ENCODE results near the gene CMAS. TPM values are rescaled to one million over a fixed set of nuclear protein-coding genes. Genes with fewer than 3 reads are reported as not detected.
"Not testable (repeated sequence)": the region's sequence is repeated elsewhere in the genome, so short reads cannot be mapped to it uniquely, and the experiment has no call there.

CMAS gene
- total RNA-seq, 1 experiment from 2014 or later: 41.5 TPM

DNA sequence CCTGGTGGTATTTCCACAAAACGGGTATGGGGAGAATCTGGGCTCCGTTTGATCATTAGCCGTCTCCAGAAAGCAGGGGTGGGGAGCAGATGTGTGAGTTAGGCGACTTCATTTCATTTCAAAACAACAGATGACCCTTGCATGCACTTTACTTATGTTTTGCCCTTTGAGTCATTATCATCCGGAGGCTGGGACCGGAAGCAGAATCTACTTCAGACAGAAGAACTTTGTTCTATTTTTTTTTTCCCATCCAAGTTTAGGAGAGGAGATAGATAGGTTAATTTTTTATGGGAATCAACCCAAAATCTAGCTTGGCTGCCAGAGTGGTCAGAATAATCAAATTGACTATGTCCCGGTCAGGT is 31.3 kb upstream of the CMAS start:
- intact Hi-C loops (cut with micrococcal nuclease): loop anchor here (10.0 kb wide), 1 partner anchor 770 kb away; no protein-coding TSS in a partner anchor
- ChIA-PET POLR2A (no interaction called here), CTCF (interaction anchor here (0.7 to 5.9 kb wide), 6 partner anchors 25 to 368 kb away, joined by 3 to 93 read pairs (median 3); no protein-coding TSS in a partner anchor)
- H3K27ac Mint-ChIP-seq (ENCODE audit: low read depth, unreplicated experiment): no peak overlapping the region
- H3K4me3 Mint-ChIP-seq (ENCODE audit: unreplicated experiment): no peak overlapping the region
- H3K27me3 Mint-ChIP-seq (ENCODE audit: insufficient read depth, unreplicated experiment): no peaks in the 10 kb centered on the region
- H3K36me3 Mint-ChIP-seq (ENCODE audit: insufficient read depth, unreplicated experiment): no peaks in the 10 kb centered on the region
- TF ChIP-seq, protein P1, sequence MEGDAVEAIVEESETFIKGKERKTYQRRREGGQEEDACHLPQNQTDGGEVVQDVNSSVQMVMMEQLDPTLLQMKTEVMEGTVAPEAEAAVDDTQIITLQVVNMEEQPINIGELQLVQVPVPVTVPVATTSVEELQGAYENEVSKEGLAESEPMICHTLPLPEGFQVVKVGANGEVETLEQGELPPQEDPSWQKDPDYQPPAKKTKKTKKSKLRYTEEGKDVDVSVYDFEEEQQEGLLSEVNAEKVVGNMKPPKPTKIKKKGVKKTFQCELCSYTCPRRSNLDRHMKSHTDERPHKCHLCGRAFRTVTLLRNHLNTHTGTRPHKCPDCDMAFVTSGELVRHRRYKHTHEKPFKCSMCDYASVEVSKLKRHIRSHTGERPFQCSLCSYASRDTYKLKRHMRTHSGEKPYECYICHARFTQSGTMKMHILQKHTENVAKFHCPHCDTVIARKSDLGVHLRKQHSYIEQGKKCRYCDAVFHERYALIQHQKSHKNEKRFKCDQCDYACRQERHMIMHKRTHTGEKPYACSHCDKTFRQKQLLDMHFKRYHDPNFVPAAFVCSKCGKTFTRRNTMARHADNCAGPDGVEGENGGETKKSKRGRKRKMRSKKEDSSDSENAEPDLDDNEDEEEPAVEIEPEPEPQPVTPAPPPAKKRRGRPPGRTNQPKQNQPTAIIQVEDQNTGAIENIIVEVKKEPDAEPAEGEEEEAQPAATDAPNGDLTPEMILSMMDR (IDR thresholded peaks at IDR 0.05; ENCODE audit: unreplicated experiment): no peak
- DNase-seq (ENCODE audit: unreplicated experiment): no peak
- no peaks in the 10 kb centered on the region for H3K4me1 Mint-ChIP-seq (ENCODE audit: insufficient read depth, unreplicated experiment)
- no peaks in the 10 kb centered on the region for H3K9me3 Mint-ChIP-seq (ENCODE audit: unreplicated experiment)
- BruUV-seq (replicated peaks): no TSS peak

DNA sequence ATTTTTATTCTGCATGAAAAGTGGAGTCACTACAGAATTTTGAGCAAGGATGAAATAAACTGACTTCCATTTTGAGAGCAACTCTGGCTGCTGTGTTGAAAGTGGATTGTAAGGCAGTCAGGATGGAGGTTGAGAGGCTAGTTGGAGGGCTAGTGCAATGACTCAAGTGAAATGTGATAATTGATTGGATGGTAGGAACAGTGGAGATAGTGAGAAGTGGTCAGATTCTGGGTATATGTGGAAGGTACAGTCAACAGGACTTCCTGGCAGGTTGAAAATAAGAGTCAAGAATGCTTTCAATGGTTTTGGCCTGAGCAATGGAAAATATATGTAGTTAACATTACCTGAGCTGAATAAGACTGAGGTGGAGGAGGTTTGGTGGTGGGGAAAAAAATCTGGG is 29.0 kb upstream of the CMAS start:
- POLR2A ChIA-PET: no interaction called here

DNA sequence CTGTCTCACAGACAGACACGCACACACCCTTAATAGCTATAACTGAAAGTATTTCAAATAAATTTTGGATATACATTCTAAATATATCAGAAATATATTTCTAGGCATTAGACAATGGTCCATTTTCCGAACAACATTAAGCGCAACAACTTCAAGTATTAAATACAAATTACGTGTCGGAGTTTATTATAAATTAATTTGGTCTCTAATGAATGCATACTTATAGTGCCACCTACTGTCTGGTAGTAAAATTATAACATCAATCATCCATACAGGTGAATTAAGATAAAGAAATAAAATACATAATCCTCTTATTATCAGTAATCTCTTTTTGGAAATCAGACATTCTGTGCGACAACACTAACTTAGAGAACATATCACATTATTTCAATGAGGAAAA is 27.2 kb upstream of the CMAS start:
- intact Hi-C loops (cut with micrococcal nuclease): loop anchor here (1.0 to 10.0 kb wide), 2 partner anchors 322 to 774 kb away; no protein-coding TSS in a partner anchor
- peak; percentile 34 for DNase-seq (ENCODE audit: unreplicated experiment)
- ChIA-PET CTCF (interaction anchor here (0.6 to 5.9 kb wide), 26 partner anchors 8 to 772 kb away, joined by 3 to 93 read pairs (median 4); partner anchors contain the start of gene LDHB), POLR2A (interaction anchor here (0.8 kb wide), 1 partner anchor 321 kb away, joined by 4 read pairs; no protein-coding TSS in a partner anchor)
- TF ChIP-seq, protein P1 (IDR thresholded peaks at IDR 0.05; ENCODE audit: unreplicated experiment): peak; percentile 43
- Mint-ChIP-seq H3K4me1 (ENCODE audit: insufficient read depth, unreplicated experiment) (no peaks in the 10 kb centered on the region), H3K9me3 (ENCODE audit: unreplicated experiment) (no peaks in the 10 kb centered on the region), H3K36me3 (ENCODE audit: insufficient read depth, unreplicated experiment) (no peaks in the 10 kb centered on the region), H3K27ac (ENCODE audit: low read depth, unreplicated experiment) (no peak overlapping the region), H3K27me3 (ENCODE audit: insufficient read depth, unreplicated experiment) (no peaks in the 10 kb centered on the region), H3K4me3 (ENCODE audit: unreplicated experiment) (no peak overlapping the region)
- no TSS peak for BruUV-seq (replicated peaks)

More for the DNA sequence above, 29.0 kb upstream of the CMAS start:
- no peak overlapping the region for H3K4me3 Mint-ChIP-seq (ENCODE audit: unreplicated experiment)
- no peaks in the 10 kb centered on the region for H3K9me3 Mint-ChIP-seq (ENCODE audit: unreplicated experiment)
- H3K4me1 Mint-ChIP-seq (ENCODE audit: insufficient read depth, unreplicated experiment): no peaks in the 10 kb centered on the region
- intact Hi-C loops (cut with micrococcal nuclease): loop anchor here (10.0 kb wide), 1 partner anchor 772 kb away; no protein-coding TSS in a partner anchor
- no peak for DNase-seq (ENCODE audit: unreplicated experiment)
- H3K27me3 Mint-ChIP-seq (ENCODE audit: insufficient read depth, unreplicated experiment): no peaks in the 10 kb centered on the region
- TF ChIP-seq, protein P1 (IDR thresholded peaks at IDR 0.05; ENCODE audit: unreplicated experiment): no peak
- BruUV-seq (replicated peaks): no TSS peak
- no peaks in the 10 kb centered on the region for H3K36me3 Mint-ChIP-seq (ENCODE audit: insufficient read depth, unreplicated experiment)
- no peak overlapping the region for H3K27ac Mint-ChIP-seq (ENCODE audit: low read depth, unreplicated experiment)
- CTCF ChIA-PET: interaction anchor here (0.7 to 5.9 kb wide), 6 partner anchors 27 to 1854 kb away, joined by 3 to 93 read pairs (median 4); no protein-coding TSS in a partner anchor

DNA sequence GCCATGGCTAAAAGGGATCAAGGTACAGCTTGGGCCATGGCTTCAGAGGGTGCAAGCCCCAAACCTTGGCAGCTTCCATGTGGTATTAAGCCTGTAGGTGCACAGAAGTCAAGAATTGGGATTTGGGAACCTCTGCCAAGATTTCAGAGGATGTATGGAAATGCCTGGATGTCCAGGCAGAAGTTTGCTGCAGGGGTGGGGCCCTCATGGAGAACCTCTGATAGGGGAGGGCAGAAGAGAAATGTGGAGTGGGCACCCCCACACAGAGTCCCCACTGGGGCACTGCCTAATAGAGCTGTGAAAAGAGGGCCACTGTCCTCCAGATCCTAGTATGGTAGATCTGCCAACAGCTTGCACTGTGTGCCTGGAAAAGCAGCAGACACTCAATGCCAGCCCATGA is 22.5 kb upstream of the CMAS start:
- POLR2A ChIA-PET; BruUV-seq (replicated peaks); DNase-seq (ENCODE audit: unreplicated experiment); intact Hi-C loops (cut with micrococcal nuclease); H3K9me3 Mint-ChIP-seq (ENCODE audit: unreplicated experiment); H3K4me3 Mint-ChIP-seq (ENCODE audit: unreplicated experiment); H3K27ac Mint-ChIP-seq (ENCODE audit: low read depth, unreplicated experiment); H3K4me1 Mint-ChIP-seq (ENCODE audit: insufficient read depth, unreplicated experiment); H3K27me3 Mint-ChIP-seq (ENCODE audit: insufficient read depth, unreplicated experiment); H3K36me3 Mint-ChIP-seq (ENCODE audit: insufficient read depth, unreplicated experiment): not testable (repeated sequence)
- CTCF ChIA-PET: interaction anchor here (3.7 kb wide), 1 partner anchor 325 kb away, joined by 21 read pairs; no protein-coding TSS in a partner anchor

All from MCF 10A (cell line).